T-cell (primary cell): ENCODE results near the gene SNAPC2. TPM values are rescaled to one million over a fixed set of nuclear protein-coding genes. Genes with fewer than 3 reads are reported as not detected.
"Not testable (repeated sequence)": the region's sequence is repeated elsewhere in the genome, so short reads cannot be mapped to it uniquely, and the experiment has no call there.

Experiments used
- ATAC-seq, 4 experiments: fragments of 200-7000 bp in 3 of 4; fragments of 150-1000 bp in 1 of 4; cut with Tn5 transposase; replicated peaks in 1 of 4; 1 replicate in 3 of 4; 2 replicates in 1 of 4; pipeline ENCODE4 v1.10.0; 2021; ENCODE audit warnings: moderate library complexity in 3 of 4, mild to moderate bottlenecking in 2 of 4, moderate number of reproducible peaks in 1 of 4
- CTCF ChIA-PET, 2 donors: fragments of 300-600 bp; sonication (Branson Sonifier 250); formaldehyde crosslinking; loops; one replicate each; lab custom pipeline; 2022; ENCODE audit warnings: antibody characterized with exemption in 2 of 2; lab: Charles Lee
- POLR2A ChIA-PET, 2 donors: fragments of 300-600 bp; sonication (Branson Sonifier 250); formaldehyde crosslinking; loops; one replicate each; lab custom pipeline; 2022; ENCODE audit warnings: antibody characterized with exemption in 2 of 2; lab: Charles Lee
- DNase-seq, 35 experiments: peaks; one replicate each; pipeline versions ENCODE4 v3.0.0 to v3.0.0-alpha.2; 2013 to 2023
- H3K27ac ChIP-seq: one replicate; pipeline ENCODE4 v1.5.1; 2013; ENCODE audit warnings: low read length
- H3K27me3 ChIP-seq, 2 experiments: replicated peaks in 1 of 2; 1 replicate in 1 of 2; 2 replicates in 1 of 2; pipeline versions ENCODE4 v1.6.1 to v1.7.0; 2013; ENCODE audit warnings: low read length in 1 of 2, mixed read lengths in 1 of 2; ENCODE audit not compliant: control insufficient read depth in 2 of 2, insufficient read depth in 2 of 2; ENCODE audit errors: extremely low read depth in 1 of 2
- H3K36me3 ChIP-seq, 2 donors: 1 replicate in 1 of 2; 2 replicates in 1 of 2; pipeline versions ENCODE4 v1.6.1 to v1.7.0; 2013; ENCODE audit warnings: low read length in 1 of 2; ENCODE audit not compliant: control insufficient read depth in 2 of 2, insufficient read depth in 1 of 2; ENCODE audit errors: extremely low read depth in 1 of 2
- H3K4me1 ChIP-seq, 2 experiments: 1 replicate in 1 of 2; 2 replicates in 1 of 2; pipeline versions ENCODE4 v1.6.1 to v1.7.0; 2013; ENCODE audit warnings: low read length in 2 of 2, mixed read lengths in 1 of 2; ENCODE audit not compliant: insufficient read depth in 2 of 2, control insufficient read depth in 1 of 2; ENCODE audit errors: extremely low read depth in 1 of 2
- H3K4me3 ChIP-seq, 2 donors: 1 replicate in 1 of 2; 2 replicates in 1 of 2; pipeline versions ENCODE4 v1.5.1 to v1.7.0; 2013; ENCODE audit warnings: mild to moderate bottlenecking in 2 of 2, low read length in 1 of 2, moderate library complexity in 1 of 2; ENCODE audit not compliant: control insufficient read depth in 1 of 2; ENCODE audit errors: extremely low read depth in 1 of 2
- H3K9me3 ChIP-seq: 2 replicates; pipeline ENCODE4 v1.7.0; 2013
- H3K27ac Mint-ChIP-seq, 2 donors: one replicate each; pipeline ENCODE4 v1.8.0; 2020 to 2021; ENCODE audit warnings: mild to moderate bottlenecking in 2 of 2, mixed read lengths in 2 of 2
- H3K27me3 Mint-ChIP-seq, 2 donors: one replicate each; pipeline ENCODE4 v1.8.0; 2021 to 2022; ENCODE audit warnings: mixed read lengths in 2 of 2
- H3K36me3 Mint-ChIP-seq: one replicate; pipeline ENCODE4 v1.8.0; 2021; ENCODE audit warnings: mixed read lengths
- H3K4me1 Mint-ChIP-seq, 3 donors: one replicate each; pipeline ENCODE4 v1.8.0; 2020 to 2022; ENCODE audit warnings: mixed read lengths in 3 of 3, mild to moderate bottlenecking in 1 of 3
- H3K4me3 Mint-ChIP-seq, 3 donors: one replicate each; pipeline ENCODE4 v1.8.0; 2020 to 2022; ENCODE audit warnings: mild to moderate bottlenecking in 3 of 3, mixed read lengths in 3 of 3, moderate library complexity in 3 of 3
- H3K9me3 Mint-ChIP-seq, 3 donors: one replicate each; pipeline ENCODE4 v1.8.0; 2020 to 2022; ENCODE audit warnings: mixed read lengths in 3 of 3
- WGBS: methylation state at CpG from one replicate; pipeline ENCODE4 v1.1.5; 2013; ENCODE audit warnings: missing lambda C conversion rate; ENCODE audit not compliant: insufficient coverage; 5-methylcytosine and 5-hydroxymethylcytosine counted together
- total RNA-seq, 35 experiments: library from RNA in 6 of 35; stranded (reverse) in 6 of 35; fragments of 120-200 nt in 1 of 35; gene quantifications; one replicate each; pipeline versions ENCODE4 v1.2.1 to v1.2.4 and lab custom pipeline; 2013 to 2026

The SNAPC2 gene
- total RNA-seq, 5 donors from 2014 or later (not counting 1 experiment from before 2014, with no cell fraction given) = 9.0 to 22.9 (median 18.6) TPM

DNA sequence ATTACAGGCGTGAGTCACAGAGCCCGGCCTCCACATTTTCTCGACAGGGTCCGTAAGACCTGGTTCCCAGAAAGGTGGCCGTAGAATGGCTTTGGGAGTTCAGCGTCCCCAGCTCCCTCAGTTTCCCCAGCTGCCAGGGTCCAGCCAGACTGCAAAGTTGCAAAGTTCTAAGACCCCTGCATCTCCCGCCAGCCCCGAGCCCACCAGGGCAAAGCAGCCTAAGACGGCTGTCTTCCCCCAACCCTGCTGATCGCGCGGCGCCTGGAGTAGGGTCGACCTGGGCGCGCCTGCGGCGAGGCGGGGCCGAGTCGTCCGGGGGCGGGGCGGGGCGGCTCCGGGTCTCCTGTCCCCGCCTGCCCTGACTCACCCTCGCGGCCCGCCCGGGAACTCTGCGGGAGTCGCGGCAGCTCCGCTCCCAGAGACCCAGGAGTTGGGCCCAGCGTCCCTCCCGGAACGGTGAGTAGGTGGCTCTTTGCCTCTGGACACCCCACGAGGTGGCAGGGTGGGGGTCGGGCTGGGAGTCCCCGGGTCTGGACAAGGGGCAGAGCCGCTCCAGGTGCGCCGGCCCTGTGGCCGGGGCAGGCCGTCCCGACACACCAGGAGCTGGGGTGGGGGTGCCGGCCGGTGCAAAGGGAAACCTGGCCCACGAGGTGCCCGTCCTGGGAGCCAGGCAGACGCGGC is 31.9 kb upstream of the SNAPC2 start, which contains the start of gene LRRC8E:
LRRC8E (plus strand) TSS at position 366 of the 681 bp plus-strand sequence. CDS start 7,094 bp downstream, outside the sequence.
- 18% methylated on average over 42 of the region's 53 CpGs for WGBS
- Histone ChIP-seq H3K36me3 (no peaks in the 10 kb centered on the region), H3K4me3 (no peak within 1 kb of the TSS), H3K27me3 (peaks cover 4 to 54% of the 10 kb centered on the region in 2 experiments), H3K9me3 (no peaks in the 10 kb centered on the region), H3K27ac (no peak within 1 kb of the TSS), H3K4me1 (peaks cover 2 to 6% of the 10 kb centered on the region in 2 experiments)
- no peaks in the 10 kb centered on the region for H3K9me3 Mint-ChIP-seq
- ATAC-seq (peak; percentile 73 to 83 (median 80)), DNase-seq (peak in 2 of 35 experiments; percentile 28 to 35)
- H3K4me3 Mint-ChIP-seq = no peak within 1 kb of the TSS
- H3K36me3 Mint-ChIP-seq = no peaks in the 10 kb centered on the region
- H3K27ac Mint-ChIP-seq = no peak within 1 kb of the TSS
- ChIA-PET CTCF (no interaction called here), POLR2A (no interaction called here)
- H3K27me3 Mint-ChIP-seq = peaks cover 0 to 25% of the 10 kb centered on the region in 2 donors
- H3K4me1 Mint-ChIP-seq = peaks cover 0 to 3% (median 0%) of the 10 kb centered on the region in 3 donors

DNA sequence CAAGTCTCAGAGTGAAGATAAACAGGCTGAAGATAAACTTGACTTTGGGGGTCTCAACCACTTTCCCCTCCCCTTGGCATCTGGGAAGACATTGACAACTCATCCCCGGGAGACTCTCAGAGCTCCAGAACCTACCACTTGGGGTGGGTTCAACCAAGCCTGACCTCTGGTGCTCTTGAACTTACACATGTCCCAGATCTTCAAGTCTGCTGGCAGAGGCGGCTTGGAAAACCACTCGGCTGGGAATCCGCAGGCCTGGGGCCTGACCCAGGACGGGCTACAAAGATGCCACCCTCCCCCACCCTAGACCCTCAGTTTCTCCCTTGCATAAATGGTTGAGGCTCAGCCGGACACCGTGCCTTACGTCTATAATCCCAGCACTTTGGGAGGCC is 31.3 kb upstream of the SNAPC2 start:
- H3K9me3 Mint-ChIP-seq = no peaks in the 10 kb centered on the region
- no peak for DNase-seq

DNA sequence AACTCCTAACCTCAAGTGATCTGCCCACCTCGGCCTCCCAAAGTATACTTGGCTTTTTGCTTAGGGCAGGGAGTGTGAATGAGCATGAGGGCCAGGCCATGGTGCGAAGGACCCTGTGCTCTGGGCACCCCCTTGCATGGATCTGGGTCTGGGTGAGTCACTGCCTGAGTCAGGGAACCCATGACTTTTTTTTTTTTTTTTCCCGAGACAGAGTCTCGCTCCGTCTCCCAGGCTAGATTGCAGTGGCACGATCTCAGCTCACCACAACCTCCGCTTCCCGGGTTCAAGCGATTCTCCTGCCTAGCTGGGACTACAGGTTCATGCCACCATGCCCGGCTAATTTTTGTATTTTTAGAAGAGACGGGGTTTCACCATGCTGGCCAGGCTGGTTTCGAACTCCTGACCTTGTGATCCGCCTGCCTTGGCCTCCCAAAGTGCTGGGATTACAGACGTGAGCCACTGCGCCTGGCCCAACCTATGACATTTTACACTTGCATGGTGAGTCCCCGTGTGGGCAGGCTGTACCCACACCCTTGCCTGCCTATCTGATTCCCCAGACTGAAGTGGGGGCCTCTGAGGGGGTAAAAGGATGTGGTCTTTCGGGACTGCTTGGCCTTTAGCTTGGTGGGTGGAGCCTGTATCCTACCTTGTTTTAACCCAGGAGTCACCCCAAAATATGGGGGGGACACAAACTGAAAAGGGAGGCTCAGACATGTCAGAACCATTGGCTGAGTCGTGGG is 26.6 kb upstream of the SNAPC2 start:
- ATAC-seq, H3K9me3 Mint-ChIP-seq, H3K4me3 Mint-ChIP-seq, H3K36me3 ChIP-seq, DNase-seq, H3K4me3 ChIP-seq, POLR2A ChIA-PET, H3K27ac ChIP-seq, H3K4me1 Mint-ChIP-seq, H3K27ac Mint-ChIP-seq, H3K9me3 ChIP-seq, CTCF ChIA-PET, H3K4me1 ChIP-seq, H3K36me3 Mint-ChIP-seq: not testable (repeated sequence)
- H3K27me3 ChIP-seq = peaks cover 4 to 66% of the 10 kb centered on the region in 2 experiments
- WGBS = 64% methylated on average over 12 of the region's 18 CpGs
- H3K27me3 Mint-ChIP-seq = peaks cover 4 to 28% of the 10 kb centered on the region in 2 donors

More for the DNA sequence above, 31.3 kb upstream of the SNAPC2 start:
- H3K27ac Mint-ChIP-seq = no peak overlapping the region
- CTCF ChIA-PET = no interaction called here
- H3K36me3 ChIP-seq = no peaks in the 10 kb centered on the region
- peaks cover 0 to 3% (median 0%) of the 10 kb centered on the region in 3 donors for H3K4me1 Mint-ChIP-seq
- H3K27me3 ChIP-seq = peaks cover 4 to 60% of the 10 kb centered on the region in 2 experiments
- H3K27ac ChIP-seq = no peak overlapping the region
- ATAC-seq = no peak
- no peaks in the 10 kb centered on the region for H3K9me3 ChIP-seq
- H3K4me3 Mint-ChIP-seq = no peak overlapping the region
- H3K27me3 Mint-ChIP-seq = peaks cover 0 to 27% of the 10 kb centered on the region in 2 donors
- H3K36me3 Mint-ChIP-seq = no peaks in the 10 kb centered on the region
- POLR2A ChIA-PET = no interaction called here
- peaks cover 2 to 6% of the 10 kb centered on the region in 2 experiments for H3K4me1 ChIP-seq
- H3K4me3 ChIP-seq = no peak overlapping the region
- WGBS = 77% methylated on average over 8 of the region's 8 CpGs

DNA sequence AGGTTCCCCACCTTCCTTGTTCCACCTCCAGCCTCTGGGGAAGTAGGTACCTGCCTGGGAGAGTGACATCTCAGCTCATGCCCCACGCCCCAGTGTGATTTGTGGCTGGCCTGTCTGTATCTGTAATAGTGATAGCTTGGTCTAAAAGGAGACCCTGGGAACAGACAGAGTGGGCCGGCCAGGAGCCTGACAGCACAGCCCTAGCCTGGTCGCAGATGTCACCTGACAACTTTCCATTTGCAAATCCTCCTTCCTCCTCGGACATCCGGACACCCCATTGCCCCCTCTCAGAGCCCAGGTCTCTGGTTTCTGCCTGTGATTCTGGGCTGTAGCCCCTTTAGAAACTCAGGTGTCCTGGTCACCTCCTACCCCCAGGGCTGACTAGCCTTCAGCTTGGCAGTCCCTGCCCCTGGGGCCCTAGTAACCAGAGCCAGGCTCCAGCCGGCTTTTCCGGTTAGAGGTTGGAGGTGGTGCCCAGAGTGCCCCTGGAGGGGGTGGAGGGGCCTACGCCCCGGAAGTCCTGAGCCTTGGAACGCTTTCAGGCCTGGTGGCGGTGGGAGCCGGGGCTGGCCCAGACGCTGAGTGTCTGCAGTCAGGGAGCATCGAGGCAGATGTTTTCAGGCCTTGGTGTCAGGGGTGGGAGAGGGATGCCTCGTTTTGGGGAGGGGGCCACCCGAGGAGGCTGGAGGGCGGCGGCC is 25.4 kb upstream of the SNAPC2 start:
- H3K9me3 ChIP-seq = no peaks in the 10 kb centered on the region
- ChIA-PET POLR2A (interaction anchor here in 1 of 2 donors (0.5 kb wide), 1 partner anchor 54 kb away, joined by 3 read pairs; no protein-coding TSS in a partner anchor), CTCF (no interaction called here)
- no peak for ATAC-seq
- H3K36me3 ChIP-seq = no peaks in the 10 kb centered on the region
- no peak overlapping the region for H3K27ac ChIP-seq
- Mint-ChIP-seq H3K9me3 (no peaks in the 10 kb centered on the region), H3K27me3 (peaks cover 4 to 20% of the 10 kb centered on the region in 2 donors), H3K4me3 (no peak overlapping the region), H3K36me3 (no peaks in the 10 kb centered on the region), H3K27ac (no peak overlapping the region), H3K4me1 (no peaks in the 10 kb centered on the region)
- peaks cover 2 to 64% of the 10 kb centered on the region in 2 experiments for H3K27me3 ChIP-seq
- WGBS = 62% methylated on average over 15 of the region's 18 CpGs
- no peak for DNase-seq
- no peaks in the 10 kb centered on the region for H3K4me1 ChIP-seq
- no peak overlapping the region for H3K4me3 ChIP-seq

GRCh38 chr19:7895565-7895964 is 24.6 kb upstream of the SNAPC2 start:
- DNase-seq = no peak
- POLR2A ChIA-PET = no interaction called here
- no peak overlapping the region for H3K4me3 Mint-ChIP-seq

DNA sequence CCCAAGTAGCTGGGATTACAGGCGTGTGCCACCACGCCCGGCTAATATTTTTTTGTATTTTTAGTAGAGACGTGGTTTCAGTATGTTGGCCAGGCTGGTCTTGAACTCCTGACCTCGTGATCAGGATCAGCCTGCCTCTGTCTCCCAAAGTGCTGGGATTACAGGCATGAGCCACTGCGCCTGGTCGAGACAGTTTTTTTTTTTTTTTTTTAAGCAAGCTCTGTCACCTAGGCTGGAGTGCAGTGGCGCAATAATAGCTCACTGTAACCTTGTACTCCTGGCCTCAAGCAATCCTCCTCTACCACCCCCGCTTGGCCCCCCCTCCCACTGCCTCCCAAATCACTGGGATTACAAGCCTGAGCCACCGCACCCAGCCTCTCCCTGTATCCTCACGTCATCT is 22.8 kb upstream of the SNAPC2 start:
- DNase-seq (no peak), ATAC-seq (no peak)
- ChIA-PET POLR2A (no interaction called here), CTCF (no interaction called here)
- Mint-ChIP-seq H3K36me3 (no peaks in the 10 kb centered on the region), H3K27me3 (peaks cover 4 to 14% of the 10 kb centered on the region in 2 donors), H3K4me3 (no peak overlapping the region), H3K4me1 (peaks cover 0 to 2% (median 0%) of the 10 kb centered on the region in 3 donors), H3K27ac (no peak overlapping the region), H3K9me3 (no peaks in the 10 kb centered on the region)
- Histone ChIP-seq H3K4me1 (no peaks in the 10 kb centered on the region), H3K4me3 (no peak overlapping the region), H3K27ac (no peak overlapping the region), H3K36me3 (no peaks in the 10 kb centered on the region), H3K27me3 (peaks cover 0 to 59% of the 10 kb centered on the region in 2 experiments), H3K9me3 (no peaks in the 10 kb centered on the region)
- WGBS = 85% methylated on average over 6 of the region's 11 CpGs

More at GRCh38 chr19:7895565-7895964, 24.6 kb upstream of the SNAPC2 start:
- Mint-ChIP-seq H3K9me3 (no peaks in the 10 kb centered on the region), H3K27me3 (peaks cover 4 to 20% of the 10 kb centered on the region in 2 donors), H3K27ac (no peak overlapping the region), H3K36me3 (no peaks in the 10 kb centered on the region), H3K4me1 (no peaks in the 10 kb centered on the region)
- H3K36me3 ChIP-seq = no peaks in the 10 kb centered on the region
- 90% methylated on average over 11 of the region's 13 CpGs for WGBS
- H3K4me3 ChIP-seq = no peak overlapping the region
- peaks cover 2 to 67% of the 10 kb centered on the region in 2 experiments for H3K27me3 ChIP-seq
- no peaks in the 10 kb centered on the region for H3K9me3 ChIP-seq
- ATAC-seq = no peak
- no peaks in the 10 kb centered on the region for H3K4me1 ChIP-seq
- CTCF ChIA-PET = no interaction called here
- no peak overlapping the region for H3K27ac ChIP-seq
